CD4-positive, alpha-beta T cell treated with Interleukin-1 beta for 1 hour (primary cell): ENCODE results near the gene GPM6B.
"Not testable (repeated sequence)": the region's sequence is repeated elsewhere in the genome, so short reads cannot be mapped to it uniquely, and the experiment has no call there.

Experiments
- DNase-seq, 2 donors: peaks; one replicate each; pipeline ENCODE4 v3.0.0-alpha.2; 2020 to 2022

GPM6B gene

GRCh38 chrX:13763489-13763888 lies 53.4 kb downstream of the GPM6B start:
- no peak for DNase-seq

DNA sequence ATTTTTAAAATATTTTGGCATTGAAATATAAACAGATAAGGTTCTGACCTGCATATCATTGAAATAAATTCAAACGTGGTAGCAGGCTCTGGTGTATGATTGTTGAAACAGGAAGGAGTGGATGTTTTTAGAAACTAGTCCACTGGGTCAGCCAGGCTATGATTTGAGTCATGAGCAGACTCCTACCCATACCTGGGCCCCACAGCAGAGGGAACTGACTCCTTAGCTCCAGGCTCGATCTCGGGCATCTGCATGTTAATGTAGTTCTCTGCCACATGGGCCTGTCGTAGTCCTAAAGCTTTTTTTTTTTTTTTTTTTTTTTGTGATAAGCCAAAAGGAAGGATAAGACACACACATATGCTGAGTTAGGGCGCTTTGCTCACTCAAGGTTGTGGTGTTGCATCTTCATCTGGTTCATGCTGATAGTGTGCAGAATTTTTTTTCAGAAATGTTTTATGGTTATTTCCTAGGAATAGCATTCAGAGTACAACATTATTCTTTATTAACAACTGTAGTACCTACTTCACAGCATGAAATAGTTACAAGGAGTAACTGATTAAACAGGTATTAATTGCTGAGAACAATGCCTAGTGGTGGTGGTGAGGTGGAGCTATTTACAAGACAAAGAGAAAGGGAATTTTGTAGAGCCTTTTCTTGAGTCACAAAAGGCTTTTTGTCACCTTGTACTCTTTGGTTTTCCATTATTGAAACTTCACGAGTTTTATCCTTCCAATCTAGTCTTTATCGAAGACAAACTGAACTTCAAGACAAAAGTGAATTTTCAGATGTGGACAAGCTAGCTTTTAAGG lies 55.1 kb downstream of the GPM6B start:
- no peak for DNase-seq

- DNase-seq, result no peak
Measured at GRCh38 chrX:13760426-13760825, 56.5 kb downstream of the GPM6B start.

- DNase-seq, result peak in 1 of 2 donors; percentile 2
Measured at GRCh38 chrX:13759152-13759718, 57.7 kb downstream of the GPM6B start.

DNA sequence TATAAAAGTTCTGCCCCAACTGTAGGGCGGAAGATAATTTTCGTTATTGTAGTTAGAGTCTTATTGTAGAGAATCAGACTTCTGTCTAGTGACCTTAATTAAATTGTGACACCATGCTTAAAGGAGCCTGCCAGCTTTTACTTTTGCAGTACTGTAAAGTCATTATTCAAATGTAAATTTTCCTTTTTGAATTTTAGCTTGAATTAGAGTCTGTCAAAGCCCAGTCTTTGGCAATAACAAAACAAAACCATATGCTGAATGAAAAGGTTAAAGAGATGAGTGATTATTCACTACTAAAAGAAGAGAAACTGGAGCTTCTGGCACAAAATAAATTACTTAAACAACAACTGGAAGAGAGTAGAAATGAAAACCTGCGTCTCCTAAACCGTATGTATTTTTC lies 60.5 kb downstream of the GPM6B start:
- no peak for DNase-seq

DNA sequence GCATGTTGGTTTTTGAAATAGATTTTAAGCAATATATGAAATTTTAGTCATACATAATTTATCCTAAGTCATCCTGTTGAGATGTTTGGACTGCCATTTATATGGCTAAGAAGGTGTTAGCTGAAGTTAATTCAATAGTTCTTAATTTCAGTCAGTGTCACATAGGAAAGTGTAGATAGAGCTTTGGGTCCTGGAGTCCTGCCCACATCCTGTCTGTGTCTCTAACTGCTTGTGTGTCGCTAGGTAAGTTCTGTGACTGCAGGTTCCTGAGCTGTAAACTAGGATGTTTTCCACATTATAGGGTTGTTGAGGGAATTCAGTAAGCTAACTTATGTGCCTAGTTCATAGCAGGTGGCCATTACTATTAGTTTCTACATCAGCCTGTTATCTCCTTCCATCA lies 61.6 kb downstream of the GPM6B start:
- peak in 1 of 2 donors; percentile 17 for DNase-seq

DNA sequence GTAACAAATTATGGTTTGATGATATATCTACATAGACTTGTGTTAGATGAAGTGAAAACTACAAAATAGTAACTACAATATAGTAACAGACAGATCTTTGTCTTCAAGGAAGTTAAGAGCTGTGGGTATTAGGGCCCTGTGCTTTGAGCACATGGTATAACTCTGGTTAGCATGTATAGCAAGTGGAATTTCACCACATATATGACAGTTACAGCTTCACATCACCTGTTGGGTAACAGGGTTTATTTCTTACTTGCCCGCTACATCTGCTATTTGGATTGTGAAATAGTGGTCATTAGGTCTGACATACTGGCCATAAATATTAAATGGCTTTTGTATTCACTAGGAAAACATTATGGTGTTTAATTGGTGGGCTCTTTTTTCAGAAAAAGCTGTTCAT lies 62.1 kb downstream of the GPM6B start:
- no peak for DNase-seq

DNA sequence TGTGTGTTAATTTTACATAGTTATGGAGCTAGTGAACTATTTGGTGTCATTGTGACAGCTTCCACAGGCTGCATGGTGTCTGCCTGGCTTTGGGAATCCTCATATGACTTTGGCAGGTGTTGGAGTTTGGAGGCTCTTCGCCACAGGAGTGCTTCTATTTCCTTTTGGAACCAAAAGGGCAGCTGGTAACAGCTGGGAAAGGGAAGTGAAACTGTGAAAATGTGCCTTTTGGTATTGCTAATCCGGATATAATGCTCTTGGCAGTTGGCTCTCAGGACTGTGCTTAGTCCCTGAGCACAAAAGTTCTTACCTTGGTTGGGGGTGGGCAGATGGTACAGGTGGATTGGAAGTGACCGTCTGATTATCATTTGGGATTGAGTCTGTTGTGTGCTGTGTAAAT lies 64.2 kb downstream of the GPM6B start:
- DNase-seq, result no peak

DNA sequence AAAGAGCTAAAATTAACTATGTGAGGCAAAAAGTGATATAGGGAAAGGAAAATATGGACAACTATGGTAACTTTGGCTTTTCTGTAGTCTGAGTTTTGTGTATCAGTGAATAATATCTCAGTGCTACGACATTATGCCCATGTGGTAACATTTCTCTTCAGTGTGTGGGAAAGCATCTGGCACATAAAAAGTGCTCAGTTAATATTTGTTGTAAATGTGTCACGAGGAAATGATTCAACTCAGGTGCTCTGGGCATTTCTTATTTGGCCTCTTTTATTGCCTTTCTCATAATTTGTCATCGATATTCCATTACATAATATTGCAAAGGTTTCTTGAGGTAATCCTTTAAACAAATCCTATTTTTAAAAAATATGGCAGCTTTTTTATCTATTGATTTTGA lies 64.8 kb downstream of the GPM6B start:
- DNase-seq, result no peak

DNA sequence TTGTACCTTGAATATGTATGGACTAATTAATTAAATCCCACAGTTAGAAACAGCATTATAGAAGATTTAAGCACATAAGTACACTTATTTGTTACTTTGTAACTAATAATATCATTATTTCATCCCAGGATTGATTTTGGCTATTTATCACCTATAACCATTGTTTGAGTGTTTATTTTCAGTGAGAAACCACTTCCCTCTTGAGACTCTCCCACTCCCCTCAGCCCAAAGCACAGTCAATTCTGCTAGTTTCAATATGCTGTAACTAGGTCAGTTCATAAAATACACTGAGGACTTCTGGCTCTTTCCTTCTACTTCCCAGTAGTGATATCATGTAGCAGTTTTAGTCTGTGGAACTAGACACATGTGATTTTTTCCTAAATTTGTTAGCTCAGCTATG lies 66.1 kb downstream of the GPM6B start:
- no peak for DNase-seq

DNA sequence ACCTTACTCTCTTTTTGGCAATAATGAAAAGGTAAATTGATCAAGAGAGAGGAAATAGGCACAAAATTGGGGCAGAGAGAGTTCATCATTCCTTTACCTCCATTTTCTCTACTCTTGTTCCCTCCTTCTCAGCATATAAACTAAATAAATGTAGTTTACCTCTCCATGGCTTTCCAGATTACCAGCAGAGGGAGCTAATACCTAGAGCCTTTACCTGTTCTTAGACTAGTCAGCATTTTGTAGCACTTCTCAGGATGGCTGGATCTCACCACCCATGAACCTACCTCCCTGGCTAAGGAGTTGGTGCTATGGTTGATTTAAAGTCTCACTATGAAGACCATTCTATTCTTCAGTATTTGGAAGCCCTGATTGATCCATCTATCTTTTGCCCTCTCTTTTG lies 66.7 kb downstream of the GPM6B start:
- DNase-seq, result peak; percentile 4 to 62

GRCh38 chrX:13748486-13748885 lies 68.4 kb downstream of the GPM6B start:
- no peak for DNase-seq

GRCh38 chrX:13747836-13748235 lies 69.1 kb downstream of the GPM6B start:
- DNase-seq, result peak; percentile 30 to 47

- peak; percentile 63 to 75 for DNase-seq
Measured at GRCh38 chrX:13742397-13743176, 74.3 kb downstream of the GPM6B start.

- no peak for DNase-seq
Measured at GRCh38 chrX:13741695-13742094, 75.2 kb downstream of the GPM6B start.

DNA sequence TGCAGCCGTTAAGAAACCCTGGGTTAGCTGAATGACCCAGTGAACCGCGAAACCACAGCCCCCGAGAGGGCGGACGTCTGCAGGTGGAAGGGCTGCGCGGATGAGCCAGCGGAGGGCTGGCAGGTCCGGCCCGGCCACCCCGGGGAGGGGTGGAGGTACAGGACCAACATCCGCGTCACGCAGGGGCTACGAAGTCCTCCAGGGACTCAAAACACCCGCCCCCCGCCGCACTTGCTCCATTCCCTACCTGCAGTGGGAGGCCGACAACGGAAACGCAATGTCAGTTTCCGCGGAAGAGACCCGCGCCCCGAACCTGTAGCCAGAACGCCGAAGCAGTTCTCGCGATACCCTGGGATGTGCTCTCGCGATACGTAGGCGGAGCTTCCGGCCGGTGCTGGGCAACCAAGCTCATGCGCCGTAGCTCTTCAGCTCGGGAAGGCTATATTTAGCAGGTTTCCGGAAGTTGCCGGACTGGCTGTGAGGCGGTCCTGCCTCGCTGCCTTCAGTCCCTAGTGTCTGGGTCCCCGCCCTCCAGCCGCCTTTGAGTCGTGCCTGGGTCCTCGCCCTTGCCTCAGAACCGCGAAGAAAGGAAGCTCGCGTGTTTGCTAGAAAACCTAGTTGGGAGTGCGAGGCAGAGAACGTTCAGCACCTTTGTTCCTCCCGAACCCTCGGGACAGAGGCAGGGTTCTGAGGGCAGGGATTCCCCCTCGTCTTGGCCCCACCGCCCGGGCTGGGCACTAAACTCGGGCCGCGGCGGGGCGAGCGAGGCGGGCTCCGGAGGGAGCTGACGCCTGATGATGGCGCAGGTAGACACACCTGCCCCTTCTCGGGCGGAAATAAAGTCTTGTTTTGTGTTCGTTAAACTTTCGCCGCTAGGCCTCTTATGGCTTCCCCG lies 82.4 kb downstream of the GPM6B start, which contains the start of the genes OFD1 and TRAPPC2:
TSS of gene OFD1 (plus strand) at position 471 of the 895 bp plus-strand sequence. CDS start at position 795, 324 bp downstream.
TSS of gene TRAPPC2 (minus strand) at position 343 of the 895 bp plus-strand sequence. CDS start 14,657 bp downstream, outside the sequence.
- DNase-seq, result peak; percentile 93 to 96

GRCh38 chrX:13733506-13733905 lies 83.4 kb downstream of the GPM6B start:
- no peak for DNase-seq

DNA sequence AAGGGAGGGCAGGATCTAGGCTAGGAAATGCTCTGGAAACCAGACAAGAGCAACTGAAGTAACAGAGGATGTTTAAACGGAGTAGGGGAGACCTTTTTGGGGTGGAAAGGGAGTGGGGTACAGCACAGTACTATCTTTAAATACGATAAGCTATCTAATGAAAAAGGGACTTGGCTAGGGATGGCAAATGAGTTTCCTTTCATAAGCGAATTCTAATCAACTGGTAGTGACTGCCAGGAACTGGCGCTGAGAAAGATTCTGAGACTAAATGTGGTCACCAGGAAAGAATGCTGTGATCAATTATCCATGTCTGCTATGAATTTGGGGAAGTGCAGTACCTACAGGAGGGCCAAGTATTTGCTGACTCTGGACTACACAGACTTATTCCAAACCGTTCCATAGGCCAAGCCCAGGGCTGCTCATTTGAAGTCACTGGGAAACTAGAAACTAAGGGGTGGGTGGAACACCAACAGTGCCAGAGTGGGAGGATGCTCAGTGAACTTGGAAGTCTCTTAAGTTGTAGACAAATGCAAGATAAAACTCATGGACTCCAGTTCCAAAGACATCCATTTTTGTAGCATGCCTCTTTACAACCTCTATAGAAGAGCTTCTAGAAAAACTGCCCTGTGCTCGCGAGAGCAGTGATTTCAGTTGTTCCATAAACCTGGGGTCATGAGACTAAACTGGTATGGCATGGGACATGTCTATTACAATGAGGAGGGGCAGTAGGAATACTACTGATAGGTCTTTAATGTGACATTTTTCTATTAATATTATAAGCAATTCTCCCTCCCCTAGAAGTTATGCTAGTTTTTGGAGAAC lies 84.4 kb downstream of the GPM6B start:
- DNase-seq, result no peak

DNA sequence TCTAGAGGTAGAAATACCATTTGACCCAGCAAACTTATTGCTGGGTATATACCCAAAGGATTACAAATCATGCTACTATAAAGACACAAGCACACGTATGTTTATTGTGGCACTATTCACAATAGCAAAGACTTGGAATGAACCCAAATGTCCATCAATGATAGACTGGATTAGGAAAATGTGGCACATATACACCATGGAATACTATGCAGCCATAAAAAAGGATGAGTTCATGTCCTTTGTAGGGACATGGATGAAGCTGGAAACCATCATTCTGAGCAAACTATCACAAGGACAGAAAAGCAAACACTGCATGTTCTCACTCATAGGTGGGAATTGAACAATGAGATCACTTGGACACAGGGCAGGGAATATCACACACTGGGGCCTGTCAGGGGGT lies 86.4 kb downstream of the GPM6B start:
- not testable (repeated sequence) for DNase-seq

GRCh38 chrX:13726583-13726982 lies 90.3 kb downstream of the GPM6B start:
- DNase-seq, result not testable (repeated sequence)

GRCh38 chrX:13724878-13725277 lies 92.0 kb downstream of the GPM6B start:
- peak; percentile 61 to 70 for DNase-seq
